NCI-H1417 (cell line): Measurements from ENCODE around the gene NUDT19.
"Not testable (repeated sequence)": the region's sequence is repeated elsewhere in the genome, so short reads cannot be mapped to it uniquely, and the experiment has no call there.

Experiments used
- DNase-seq, 3 experiments: peaks; one replicate each; lab custom pipeline; 2025; lab: John Stamatoyannopoulos, UW

The NUDT19 gene

DNA sequence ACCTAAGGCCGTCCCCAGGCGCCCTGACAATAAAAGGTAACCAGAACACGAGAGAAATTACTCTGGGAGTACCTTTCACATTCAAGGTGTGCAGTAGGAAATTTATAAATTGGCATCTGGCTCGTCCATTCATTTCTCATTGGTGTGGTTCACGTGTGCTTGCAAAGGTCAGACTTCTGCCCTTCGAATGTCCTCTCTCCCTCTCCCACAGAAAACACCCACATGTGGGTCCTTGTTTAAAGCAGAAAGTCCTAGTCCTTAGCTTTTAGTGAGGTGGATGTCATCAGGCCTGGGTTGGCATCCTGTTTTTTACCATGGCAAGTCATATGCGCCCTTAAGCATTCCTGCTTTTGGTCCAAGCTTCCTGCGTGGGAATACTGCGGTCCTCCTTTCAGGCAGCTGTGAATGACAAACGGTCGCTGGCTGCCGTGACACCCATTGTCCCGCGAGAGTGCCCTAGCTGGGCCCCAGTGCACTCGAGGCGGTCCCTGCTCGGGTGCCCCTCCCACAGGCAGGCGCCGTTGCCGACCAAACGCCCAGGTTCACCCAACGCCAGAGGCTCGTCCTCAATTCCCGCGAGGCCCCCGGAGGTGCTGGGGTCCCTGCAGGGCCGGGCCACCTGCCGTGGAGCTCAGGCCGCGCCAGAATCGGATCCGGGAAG, at the start of gene NUDT19:
NUDT19 (plus strand) TSS at position 531 of the 661 bp plus-strand sequence. CDS start 140 bp downstream, outside the sequence.
- DNase-seq, result peak; percentile 85 to 92 (median 87)

DNA sequence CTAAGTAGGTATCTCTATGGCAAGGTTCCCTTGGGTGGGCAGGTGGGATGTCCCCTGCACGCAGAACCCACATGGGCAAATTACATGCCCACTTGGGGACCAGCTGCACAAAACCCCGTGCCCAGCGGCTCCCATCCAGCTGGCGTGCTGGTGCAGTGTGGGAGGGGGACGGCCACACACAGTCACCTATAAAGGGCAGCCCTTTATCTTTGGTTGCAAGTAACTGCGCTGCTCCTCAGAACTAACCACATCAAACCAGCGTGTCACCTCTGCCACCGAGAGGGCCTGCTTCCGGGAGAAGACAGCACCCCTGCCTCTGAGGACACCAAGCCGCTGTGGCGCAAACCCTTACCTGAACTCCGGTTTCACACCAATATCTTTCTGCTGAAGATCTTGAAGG, 48.9 kb upstream of the NUDT19 start:
- no peak for DNase-seq

DNA sequence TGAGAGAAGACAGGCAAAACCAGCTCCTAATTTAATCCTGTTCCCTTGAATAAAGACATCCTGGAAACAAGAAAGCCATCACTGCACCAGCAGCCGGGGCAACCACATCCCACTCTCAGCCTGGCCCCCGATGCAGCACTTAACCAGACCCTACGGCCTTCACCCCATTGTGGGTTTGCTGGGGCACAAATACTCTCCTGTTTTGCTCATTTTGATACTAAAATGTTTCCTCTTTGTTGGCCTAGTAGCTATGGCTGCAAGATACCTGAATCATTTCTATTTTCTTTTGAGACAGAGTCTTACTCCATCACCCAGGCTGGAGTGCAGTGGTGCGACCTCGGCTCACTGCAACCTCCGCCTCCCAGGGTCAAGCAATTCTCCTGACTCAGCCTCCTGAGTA, 45.1 kb upstream of the NUDT19 start:
- no peak for DNase-seq

DNA sequence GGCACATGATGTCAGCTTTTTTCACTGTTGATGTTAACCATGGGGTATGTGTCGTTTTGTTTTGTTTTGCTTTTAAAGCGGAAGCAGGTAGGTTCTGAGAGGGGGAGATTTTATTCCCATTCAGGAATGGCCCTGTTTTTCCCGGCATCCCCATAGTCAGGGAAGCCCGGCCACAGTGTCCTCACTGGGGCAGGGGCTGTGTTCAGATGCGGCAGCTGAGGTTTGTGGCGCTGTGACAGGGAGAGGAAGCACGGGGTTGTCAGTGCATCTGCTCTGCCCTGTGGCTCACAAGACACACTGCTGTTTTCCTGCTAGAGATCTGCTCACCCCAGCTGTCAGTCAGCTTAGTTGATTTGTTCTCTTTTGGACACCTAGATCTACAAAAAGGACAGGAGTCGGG, 44.3 kb upstream of the NUDT19 start:
- no peak for DNase-seq

DNA sequence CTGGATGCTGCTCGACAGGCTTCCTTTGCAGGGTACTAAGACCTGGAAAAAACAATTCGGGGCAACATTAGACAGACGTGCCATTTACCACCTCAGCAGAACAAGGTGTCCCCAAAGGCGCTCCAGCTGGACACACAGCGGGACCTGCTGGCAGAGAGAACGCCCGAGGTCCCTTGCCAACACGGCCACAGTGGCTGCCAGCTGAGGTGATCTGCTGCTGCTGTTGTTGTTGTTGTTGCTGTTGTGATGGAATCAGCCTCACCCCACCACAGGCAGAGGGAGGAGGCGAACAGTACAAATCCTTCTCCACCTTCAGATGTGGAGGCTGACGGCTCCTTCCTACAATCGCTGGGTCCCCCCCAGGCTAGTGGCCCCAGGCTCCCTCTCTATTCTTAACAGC, 41.9 kb upstream of the NUDT19 start:
- DNase-seq, result no peak

DNA sequence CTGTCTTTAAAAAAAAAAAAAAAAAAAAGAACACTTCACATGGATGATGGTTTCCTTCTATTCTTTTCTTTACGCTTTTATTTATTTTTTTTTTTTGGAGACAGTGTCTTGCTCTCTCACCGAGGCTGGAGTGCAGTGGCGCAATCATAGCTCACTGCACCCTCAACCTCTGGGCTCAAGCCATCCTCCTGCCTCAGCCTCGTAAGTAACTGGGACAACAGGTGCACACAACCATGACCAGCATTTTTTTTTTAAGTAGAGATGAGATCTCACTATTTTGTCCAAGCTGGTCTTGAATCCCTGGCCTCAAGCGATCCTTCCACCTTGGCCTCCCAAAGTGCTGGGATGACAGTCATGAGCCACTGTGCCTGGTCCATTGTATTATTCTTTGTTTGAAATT, 41.0 kb upstream of the NUDT19 start:
- DNase-seq, result no peak

DNA sequence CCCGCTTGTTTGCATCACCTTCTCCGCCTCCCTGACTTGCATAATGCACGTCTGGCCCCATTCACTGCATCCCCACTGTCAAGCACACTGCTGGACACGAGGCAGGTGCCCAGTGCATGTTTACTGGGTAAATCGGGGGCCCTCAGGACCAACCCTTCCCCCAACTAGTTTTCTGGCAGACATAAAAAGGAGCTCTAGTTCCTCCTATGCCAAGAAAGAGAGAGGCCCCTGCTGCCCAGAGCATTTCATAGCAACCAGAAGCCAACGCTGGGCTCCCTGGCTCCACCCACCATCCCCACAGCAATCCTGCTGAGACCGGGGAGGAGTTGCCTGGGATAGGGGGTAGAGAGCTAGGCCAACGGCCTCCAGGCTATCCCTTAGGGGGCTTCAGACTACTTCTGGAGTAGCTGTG, 39.9 kb upstream of the NUDT19 start:
- DNase-seq, result no peak

DNA sequence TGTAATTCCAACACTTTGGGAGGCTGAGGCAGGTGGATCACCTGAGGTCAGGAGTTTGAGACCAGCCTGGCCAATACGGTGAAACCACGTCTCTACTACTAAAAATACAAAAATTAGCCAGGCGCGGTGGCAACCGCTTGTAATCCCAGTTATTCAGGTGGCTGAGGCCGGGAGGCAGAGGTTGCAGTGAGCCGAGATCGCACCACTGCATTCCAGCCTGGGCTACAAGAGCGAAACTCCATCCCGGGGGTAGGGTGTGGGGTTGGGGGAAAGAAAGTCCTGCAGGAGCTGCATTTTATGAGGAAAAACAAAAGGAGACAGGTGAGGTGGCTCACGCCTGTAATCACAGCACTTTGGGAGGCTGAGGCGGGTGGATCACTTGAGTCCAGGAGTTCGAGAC, 39.3 kb upstream of the NUDT19 start:
- DNase-seq, result not testable (repeated sequence)

DNA sequence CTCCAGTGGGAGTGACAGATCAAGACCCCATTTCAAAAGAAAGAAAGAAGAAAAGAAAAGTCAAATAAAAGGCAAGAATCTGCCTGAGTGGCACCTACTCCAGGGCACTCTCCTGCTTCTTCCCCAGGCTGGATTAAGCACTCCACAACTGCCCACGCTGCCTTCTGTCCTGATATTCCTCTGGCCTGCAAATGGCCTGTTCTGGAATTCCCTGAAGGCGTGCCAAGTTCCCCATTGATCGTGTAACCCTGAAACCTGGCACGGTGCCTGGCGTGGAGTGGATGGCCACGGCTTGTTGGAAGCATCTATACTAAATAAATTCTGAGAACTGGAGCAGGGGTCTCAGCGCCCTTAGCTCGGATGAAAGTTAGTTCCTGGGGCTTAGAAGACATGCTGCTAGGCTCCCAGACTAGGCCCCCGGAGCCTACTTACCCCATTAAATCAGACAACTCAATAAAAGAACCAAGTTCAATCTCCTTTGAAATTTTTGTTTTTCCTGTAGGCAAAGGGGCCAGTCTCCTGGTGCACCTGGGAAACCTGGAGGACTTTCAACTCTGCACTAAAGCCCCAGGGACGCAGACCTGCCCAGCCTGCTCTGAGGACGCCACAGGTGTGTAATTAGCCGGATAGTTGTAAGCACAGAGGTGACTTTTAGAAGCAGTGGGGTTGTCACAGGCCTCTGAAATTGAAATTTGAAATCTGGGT, 38.6 kb upstream of the NUDT19 start:
- DNase-seq, result peak; percentile 29 to 71 (median 33)

DNA sequence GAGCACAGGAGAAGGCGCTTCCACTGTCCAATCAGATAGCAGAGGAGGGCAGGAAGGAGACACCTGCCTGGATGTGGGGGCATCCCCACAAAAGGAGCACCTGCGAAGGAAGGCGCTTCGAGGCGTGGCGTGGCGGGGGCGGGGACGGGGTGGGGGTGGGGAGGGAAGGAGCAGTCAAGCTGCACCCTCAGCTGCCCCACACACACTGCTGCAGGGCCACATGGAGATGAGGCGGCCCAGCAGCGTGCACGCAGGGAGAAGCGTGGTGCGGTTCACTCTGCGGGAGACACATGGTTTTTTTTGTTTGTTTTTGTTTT, 38.1 kb upstream of the NUDT19 start:
- no peak for DNase-seq

DNA sequence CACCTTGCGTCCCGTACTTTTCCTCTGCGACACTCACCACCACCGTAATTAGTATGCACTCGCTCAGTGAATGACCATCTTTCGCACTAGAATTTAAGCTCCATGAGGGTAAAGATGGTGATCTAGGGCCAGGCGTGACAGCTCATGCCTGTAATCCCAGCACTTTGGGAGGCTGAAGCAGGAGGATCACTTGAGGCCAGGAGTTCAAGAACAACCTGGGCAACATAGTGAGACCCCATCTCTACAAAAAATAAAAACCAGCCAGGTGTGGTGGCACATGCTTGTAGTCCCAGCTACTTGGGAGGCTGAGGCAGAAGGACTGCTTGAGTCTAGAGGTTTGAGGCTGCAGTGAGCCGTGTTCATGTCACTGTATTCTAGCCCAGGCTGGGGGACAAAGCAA, 35.2 kb upstream of the NUDT19 start:
- not testable (repeated sequence) for DNase-seq

DNA sequence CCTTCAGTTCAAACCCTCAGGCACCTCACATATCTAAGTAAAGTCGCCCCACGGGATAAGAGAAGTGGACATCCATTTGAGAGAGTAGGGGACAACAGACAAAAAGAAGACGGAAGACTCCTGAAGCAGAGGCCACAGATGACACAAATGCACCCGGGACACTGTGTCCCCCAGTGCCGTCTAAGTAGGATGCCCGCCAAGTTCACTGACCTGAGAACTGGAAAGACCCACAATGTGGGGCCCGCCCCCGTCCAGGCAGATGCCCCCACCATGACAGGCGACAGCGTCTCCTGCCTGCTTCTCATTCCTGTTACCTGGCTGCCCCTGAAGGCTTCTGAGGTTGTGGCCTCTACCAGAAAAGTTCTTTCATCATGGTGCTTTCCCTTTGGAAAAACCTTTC, 33.5 kb upstream of the NUDT19 start:
- DNase-seq, result no peak

DNA sequence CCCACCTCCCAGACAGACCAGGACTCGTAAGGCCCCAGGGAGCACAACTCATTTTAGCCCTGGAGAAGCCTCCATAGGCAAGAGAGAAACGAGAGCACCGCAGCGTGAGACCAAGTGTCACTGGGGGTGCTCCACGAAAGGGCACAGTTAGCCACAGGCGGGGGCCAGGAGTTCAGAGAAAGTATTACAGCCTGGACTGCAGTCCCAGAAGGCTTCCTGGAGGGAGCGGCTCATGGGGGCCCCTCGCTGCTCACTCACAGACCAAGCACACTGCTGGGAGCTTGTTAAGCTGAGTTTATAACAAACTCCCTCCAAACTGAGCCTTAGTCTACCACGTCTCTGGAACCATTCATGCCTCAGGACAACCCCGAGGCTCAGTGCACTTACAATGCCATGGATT, 33.1 kb upstream of the NUDT19 start:
- DNase-seq, result no peak

DNA sequence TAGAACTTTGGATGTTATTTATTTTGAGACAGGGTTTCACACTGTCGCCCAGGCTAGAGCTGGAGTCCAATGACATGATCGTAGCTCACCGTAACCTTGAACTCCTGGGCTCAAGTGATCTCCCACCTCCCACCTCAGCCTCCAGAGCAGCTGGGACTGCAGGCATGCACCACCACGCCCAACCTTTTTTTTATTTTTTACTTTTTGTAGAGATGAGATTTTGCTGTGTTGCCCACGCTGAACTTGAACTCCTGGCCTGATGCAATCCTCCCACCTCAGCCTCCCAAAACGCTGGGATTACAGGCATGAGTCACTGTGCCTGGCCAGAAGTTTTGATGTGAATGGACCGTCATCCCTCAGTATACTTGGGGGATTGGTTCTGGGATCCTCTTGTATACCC, 30.3 kb upstream of the NUDT19 start:
- no peak for DNase-seq

DNA sequence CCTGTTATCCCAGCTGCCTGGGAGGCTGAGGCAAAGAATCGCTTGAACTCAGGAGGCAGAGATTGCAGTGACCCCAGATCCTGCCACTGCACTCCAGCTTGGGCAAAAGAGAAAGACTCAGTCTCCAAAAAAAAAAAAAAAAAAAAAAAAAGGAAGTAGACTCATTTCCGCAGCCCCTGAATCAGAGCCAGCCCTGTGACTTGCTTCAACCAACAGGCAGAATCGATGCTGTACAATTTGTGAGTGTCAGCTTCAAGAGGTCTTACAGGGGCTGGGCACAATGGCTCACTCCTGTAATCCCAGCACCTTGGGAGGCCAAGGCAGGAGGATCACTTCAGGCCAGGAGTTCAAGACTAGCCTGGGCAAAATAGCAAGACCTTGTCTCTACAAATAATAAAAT, 29.4 kb upstream of the NUDT19 start:
- DNase-seq, result no peak

DNA sequence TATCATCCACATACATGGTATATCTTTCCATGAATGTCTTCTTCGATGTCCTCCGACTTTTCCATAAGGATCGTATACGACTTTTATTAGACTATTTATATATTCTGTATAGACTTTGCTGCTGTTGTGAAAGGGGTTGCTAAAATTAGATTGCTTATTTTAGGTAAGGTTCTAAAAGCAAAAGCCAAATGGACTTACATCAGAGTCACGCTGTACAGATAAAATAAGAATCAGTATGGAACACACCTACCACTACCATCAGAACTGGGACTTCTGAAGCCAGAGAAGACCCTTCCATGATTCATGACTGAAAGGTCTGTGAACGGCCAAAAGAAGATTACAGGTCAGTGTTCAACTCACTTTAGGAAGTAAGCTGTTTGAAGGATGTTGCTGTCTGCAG, 25.5 kb upstream of the NUDT19 start:
- DNase-seq, result no peak

DNA sequence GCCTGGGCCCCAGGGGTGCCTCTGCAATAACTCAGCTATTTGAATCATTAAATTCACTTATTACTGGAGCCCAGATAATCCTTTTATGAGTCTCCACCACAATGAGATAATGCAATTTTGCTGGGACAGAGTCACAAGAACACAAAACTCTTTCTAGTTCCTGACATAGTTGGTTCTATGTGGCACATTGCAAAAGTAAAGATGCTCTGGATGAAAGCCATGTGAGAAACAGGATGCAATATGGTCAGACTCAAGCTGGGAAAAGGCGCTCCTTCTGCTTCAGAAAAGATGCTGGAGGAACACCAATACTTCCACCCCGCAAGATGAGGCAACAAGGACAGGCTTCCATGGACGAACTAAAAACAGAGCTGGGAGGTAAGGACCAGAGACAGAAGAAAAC, 22.3 kb upstream of the NUDT19 start:
- DNase-seq, result no peak

DNA sequence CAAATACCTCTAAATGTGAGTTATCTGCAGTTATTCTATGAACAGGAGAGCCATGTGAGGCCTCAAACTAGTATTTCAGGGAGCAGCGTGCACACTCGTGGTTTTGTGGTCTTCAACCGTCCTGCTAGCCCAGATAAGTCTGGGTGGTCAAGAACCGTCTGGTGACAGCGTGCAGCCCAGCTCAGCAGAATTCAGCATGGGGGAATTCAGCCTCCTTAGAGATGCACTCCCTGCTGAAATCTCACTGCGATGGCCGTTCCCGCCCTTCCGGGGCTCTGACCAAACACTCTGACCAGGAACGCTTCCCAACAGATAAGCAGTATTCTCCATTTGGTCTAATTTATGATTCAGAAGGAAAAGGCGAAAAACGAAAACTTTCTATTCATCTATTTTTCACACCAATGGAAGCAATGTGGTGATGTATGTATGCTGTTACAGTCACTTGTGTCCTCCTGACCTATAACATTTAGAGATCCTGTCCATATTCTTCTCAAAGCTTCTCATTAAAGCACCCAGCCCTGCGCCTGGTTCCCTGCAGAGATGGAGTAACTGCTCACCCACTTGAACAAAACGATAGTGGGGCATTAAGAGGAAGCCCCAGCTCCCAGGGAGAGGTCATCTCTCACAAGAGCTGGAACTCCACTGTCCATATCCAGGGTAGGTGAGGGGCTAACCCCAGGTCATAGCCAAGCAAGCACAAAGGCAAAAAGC, 19.6 kb upstream of the NUDT19 start:
- no peak for DNase-seq

DNA sequence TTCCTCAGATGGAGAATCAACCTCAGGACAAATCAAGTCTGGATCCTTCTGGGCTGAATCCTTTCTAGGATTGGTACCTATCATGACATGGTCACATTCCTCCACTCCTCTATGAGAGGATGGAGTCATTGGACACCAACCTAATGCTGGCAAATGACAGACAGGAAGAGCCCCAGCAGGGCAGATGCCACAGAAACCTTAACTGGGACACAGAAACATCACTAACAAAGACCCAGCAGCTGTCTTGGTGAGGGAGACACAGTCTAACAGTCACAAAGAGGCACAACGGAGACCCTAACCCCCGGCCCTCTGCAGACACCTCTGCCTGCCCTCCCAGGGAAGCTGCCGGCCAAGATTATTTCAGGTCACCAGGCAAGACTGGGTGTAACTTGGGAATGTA, 18.8 kb upstream of the NUDT19 start:
- DNase-seq, result no peak

DNA sequence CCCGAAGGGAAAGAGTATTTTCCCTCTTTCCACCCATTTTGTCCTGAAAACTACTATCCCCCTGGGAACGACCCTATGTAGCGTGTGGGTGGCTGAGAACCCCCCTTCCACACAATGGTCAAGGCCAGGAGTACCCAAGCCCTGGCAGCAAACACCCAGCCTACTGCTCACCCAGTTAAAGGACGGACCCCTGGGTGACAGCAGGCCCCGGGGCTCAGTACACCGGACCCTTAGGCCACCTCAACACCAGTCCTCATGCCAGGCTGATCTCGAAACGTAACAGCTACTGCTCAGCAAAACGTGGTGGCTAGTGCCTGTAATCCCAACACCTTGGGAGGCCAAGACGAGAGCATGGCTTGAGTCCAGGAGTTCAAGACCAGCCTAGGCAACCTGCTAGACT, 18.0 kb upstream of the NUDT19 start:
- DNase-seq, result no peak

DNA sequence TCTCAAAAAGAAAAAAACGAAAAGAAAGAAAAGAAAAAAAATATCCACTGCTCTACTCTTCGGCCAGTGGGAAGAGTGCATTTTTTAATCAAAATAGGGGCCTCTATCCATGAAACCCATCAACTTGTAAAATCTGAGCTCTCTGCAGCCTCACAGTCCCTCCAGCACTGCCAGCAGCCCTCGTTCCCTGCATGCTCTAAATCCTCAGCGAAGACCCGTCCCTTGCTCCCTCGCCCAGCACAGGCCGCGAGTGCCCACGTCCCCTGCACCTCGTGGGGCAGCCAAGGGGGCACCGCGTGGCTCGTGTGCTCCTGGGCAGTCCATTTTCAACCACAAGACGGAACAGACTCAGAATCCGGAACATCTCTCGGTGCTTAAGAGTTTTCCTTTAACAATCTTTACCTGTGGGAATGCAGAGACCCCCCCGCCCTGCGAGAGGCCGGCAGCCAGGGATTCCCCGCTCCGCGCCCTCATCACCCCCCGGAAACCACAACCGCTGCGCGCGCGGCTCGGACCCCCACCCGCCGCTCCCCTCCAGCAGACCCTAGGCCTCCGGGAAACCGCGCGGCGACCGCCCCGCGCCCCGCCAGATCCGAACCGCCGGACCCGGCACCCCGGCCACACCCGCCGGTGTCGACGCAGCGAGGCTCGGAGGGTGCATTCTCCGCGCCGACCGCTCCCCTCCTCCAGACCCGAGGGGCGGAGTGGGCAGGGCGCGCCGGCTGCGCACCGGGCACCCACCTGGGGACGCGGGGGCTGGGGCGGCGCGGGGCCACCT, 17.3 kb upstream of the NUDT19 start:
- DNase-seq, result peak in 1 of 3 experiments; percentile 41

DNA sequence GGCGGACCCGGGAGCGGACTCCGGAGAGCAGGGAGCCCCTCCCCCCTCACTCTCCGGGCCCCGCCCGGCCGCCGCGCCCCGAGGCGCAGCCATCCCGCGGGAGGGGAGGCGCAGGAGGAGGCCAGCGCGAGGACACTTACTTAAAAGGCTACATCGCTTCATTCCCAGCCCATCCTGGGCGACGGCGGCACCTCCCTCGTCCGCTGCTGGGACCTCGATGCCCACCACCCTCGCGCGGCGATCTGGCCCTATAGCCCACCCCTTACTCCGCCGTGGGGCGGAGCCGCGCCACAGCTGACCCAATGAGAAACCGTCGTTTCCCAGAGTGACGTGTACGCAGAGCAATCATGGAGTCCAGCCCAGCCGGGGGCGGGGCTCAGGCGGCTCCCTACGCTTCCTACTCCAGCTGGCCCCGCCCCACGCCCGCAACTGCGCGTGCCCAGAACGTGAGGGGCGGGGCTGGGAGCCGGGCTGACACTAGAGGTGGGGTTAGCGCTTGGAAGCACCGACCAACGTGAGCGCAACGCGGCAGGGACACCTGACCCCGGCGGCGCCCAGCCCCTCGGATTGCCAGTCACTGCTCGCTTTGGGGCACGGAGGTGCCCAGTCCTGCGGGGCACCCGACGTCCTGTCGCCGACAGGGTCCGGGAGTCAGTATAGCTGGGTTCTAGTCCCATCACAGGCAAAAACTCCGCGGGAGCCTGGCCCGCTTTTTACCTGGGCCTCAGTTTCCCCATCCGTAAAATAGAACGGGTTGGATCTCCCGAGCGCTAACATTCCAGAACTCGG, 16.5 kb upstream of the NUDT19 start, which contains the start of gene ANKRD27:
ANKRD27 (minus strand) TSS at position 250 of the 789 bp plus-strand sequence. CDS start 16,165 bp downstream, outside the sequence.
- DNase-seq, result peak; percentile 96 to 99 (median 99)
